IPS-20b (cell line): ENCODE data around the gene GSG1L.

Source experiments
- H3K27ac ChIP-seq: one replicate; pipeline ENCODE4 v1.5.1; 2013; ENCODE audit warnings: low read length
- H3K27me3 ChIP-seq: 2 replicates; pipeline ENCODE4 v1.6.1; 2013; ENCODE audit warnings: mild to moderate bottlenecking, low read length, inconsistent platforms; ENCODE audit not compliant: insufficient read depth
- H3K36me3 ChIP-seq: 2 replicates; pipeline ENCODE4 v1.6.1; 2013; ENCODE audit warnings: low read depth, mild to moderate bottlenecking, inconsistent platforms, low read length, moderate library complexity; ENCODE audit not compliant: insufficient read depth
- H3K4me1 ChIP-seq: 2 replicates; pipeline ENCODE4 v1.6.1; 2013; ENCODE audit warnings: mild to moderate bottlenecking, control low read depth, inconsistent platforms, low read length, moderate library complexity; ENCODE audit not compliant: insufficient read depth
- H3K4me3 ChIP-seq: 2 replicates; pipeline ENCODE4 v1.5.1; 2013; ENCODE audit warnings: mild to moderate bottlenecking, low read length, inconsistent platforms
- H3K9ac ChIP-seq: 2 replicates; pipeline ENCODE4 v1.6.1; 2013; ENCODE audit warnings: low read depth, mild to moderate bottlenecking, inconsistent platforms, low read length, moderate library complexity
- H3K9me3 ChIP-seq: 2 replicates; pipeline ENCODE4 v1.6.1; 2013; ENCODE audit warnings: mild to moderate bottlenecking, low read depth, low read length, inconsistent platforms; ENCODE audit not compliant: insufficient read depth

GSG1L gene

GRCh38 chr16:28009586-28010373 is 53.7 kb downstream of the GSG1L start:
- Histone ChIP-seq H3K27me3 (no peaks in the 10 kb centered on the region), H3K36me3 (no peaks in the 10 kb centered on the region), H3K9ac (no peak overlapping the region), H3K4me1 (no peaks in the 10 kb centered on the region), H3K9me3 (no peaks in the 10 kb centered on the region), H3K4me3 (no peak overlapping the region), H3K27ac (no peak overlapping the region)

- no peaks in the 10 kb centered on the region for H3K36me3 ChIP-seq
Measured at GRCh38 chr16:28003923-28004322, 59.6 kb downstream of the GSG1L start.

GRCh38 chr16:28003021-28003865 is 60.3 kb downstream of the GSG1L start:
- no peak overlapping the region for H3K27ac ChIP-seq
- no peak overlapping the region for H3K9ac ChIP-seq
- no peaks in the 10 kb centered on the region for H3K27me3 ChIP-seq
- no peaks in the 10 kb centered on the region for H3K36me3 ChIP-seq
- no peak overlapping the region for H3K4me3 ChIP-seq
- no peaks in the 10 kb centered on the region for H3K9me3 ChIP-seq
- no peaks in the 10 kb centered on the region for H3K4me1 ChIP-seq

More at GRCh38 chr16:28003923-28004322, 59.6 kb downstream of the GSG1L start:
- no peaks in the 10 kb centered on the region for H3K27me3 ChIP-seq
- no peaks in the 10 kb centered on the region for H3K4me1 ChIP-seq
- no peaks in the 10 kb centered on the region for H3K9me3 ChIP-seq
- no peak overlapping the region for H3K4me3 ChIP-seq
- no peak overlapping the region for H3K9ac ChIP-seq
- H3K27ac ChIP-seq: no peak overlapping the region

- Histone ChIP-seq H3K9me3 (no peaks in the 10 kb centered on the region), H3K36me3 (no peaks in the 10 kb centered on the region), H3K9ac (no peak overlapping the region), H3K4me3 (no peak overlapping the region), H3K27me3 (no peaks in the 10 kb centered on the region), H3K4me1 (no peaks in the 10 kb centered on the region), H3K27ac (no peak overlapping the region)
Measured at GRCh38 chr16:28001642-28002041, 61.9 kb downstream of the GSG1L start.

- Histone ChIP-seq H3K27me3 (no peaks in the 10 kb centered on the region), H3K9me3 (no peaks in the 10 kb centered on the region), H3K36me3 (no peaks in the 10 kb centered on the region), H3K4me1 (no peaks in the 10 kb centered on the region), H3K4me3 (no peak overlapping the region), H3K9ac (no peak overlapping the region), H3K27ac (no peak overlapping the region)
Measured at GRCh38 chr16:28001184-28001583, 62.3 kb downstream of the GSG1L start.

- Histone ChIP-seq H3K36me3 (no peaks in the 10 kb centered on the region), H3K4me1 (no peaks in the 10 kb centered on the region), H3K9ac (no peak overlapping the region), H3K27ac (no peak overlapping the region), H3K4me3 (no peak overlapping the region), H3K9me3 (no peaks in the 10 kb centered on the region), H3K27me3 (no peaks in the 10 kb centered on the region)
Measured at GRCh38 chr16:28000314-28001169, 63.0 kb downstream of the GSG1L start.

GRCh38 chr16:27999687-28000086 is 63.8 kb downstream of the GSG1L start:
- Histone ChIP-seq H3K9ac (no peak overlapping the region), H3K27ac (no peak overlapping the region), H3K4me1 (no peaks in the 10 kb centered on the region), H3K4me3 (no peak overlapping the region), H3K27me3 (no peaks in the 10 kb centered on the region), H3K36me3 (no peaks in the 10 kb centered on the region), H3K9me3 (no peaks in the 10 kb centered on the region; the same call in 1 of the 2 replicates)

- H3K27me3 ChIP-seq: no peaks in the 10 kb centered on the region
Measured at GRCh38 chr16:27995378-27995777, 68.1 kb downstream of the GSG1L start.

GRCh38 chr16:27994686-27995085 is 68.8 kb downstream of the GSG1L start:
- Histone ChIP-seq H3K9me3 (peaks cover 11% of the 10 kb centered on the region), H3K4me3 (no peak overlapping the region), H3K9ac (no peak overlapping the region), H3K27me3 (no peaks in the 10 kb centered on the region), H3K36me3 (no peaks in the 10 kb centered on the region), H3K27ac (no peak overlapping the region), H3K4me1 (no peaks in the 10 kb centered on the region)

More at GRCh38 chr16:27995378-27995777, 68.1 kb downstream of the GSG1L start:
- Histone ChIP-seq H3K4me3 (no peak overlapping the region), H3K9ac (no peak overlapping the region), H3K27ac (no peak overlapping the region), H3K4me1 (no peaks in the 10 kb centered on the region), H3K9me3 (peaks cover 11% of the 10 kb centered on the region), H3K36me3 (no peaks in the 10 kb centered on the region)

GRCh38 chr16:27993587-27993986 is 69.9 kb downstream of the GSG1L start:
- H3K27ac ChIP-seq: no peak overlapping the region
- no peaks in the 10 kb centered on the region for H3K27me3 ChIP-seq
- H3K9ac ChIP-seq: no peak overlapping the region
- H3K36me3 ChIP-seq: no peaks in the 10 kb centered on the region
- no peak overlapping the region for H3K4me3 ChIP-seq
- peaks cover 11% of the 10 kb centered on the region for H3K9me3 ChIP-seq
- H3K4me1 ChIP-seq: no peaks in the 10 kb centered on the region

- Histone ChIP-seq H3K27me3 (no peaks in the 10 kb centered on the region), H3K36me3 (no peaks in the 10 kb centered on the region), H3K27ac (no peak overlapping the region), H3K9ac (no peak overlapping the region), H3K9me3 (peaks cover 11% of the 10 kb centered on the region), H3K4me1 (no peaks in the 10 kb centered on the region), H3K4me3 (no peak overlapping the region)
Measured at GRCh38 chr16:27991876-27992275, 71.6 kb downstream of the GSG1L start.
